Ramos (cell line): ENCODE measurements around the gene SMG7.

Experiments used
- in situ Hi-C: fragments of 300-500 bp; cut with MboI; formaldehyde crosslinking; loops from one replicate; pipeline ENCODE4 v1.14.3; 2022; ENCODE audit warnings: low sequenced_read_pairs; ENCODE audit not compliant: unreplicated experiment

SMG7 gene

GRCh38 chr1:183582021-183582713 lies 109.9 kb downstream of the SMG7 start:
- in situ Hi-C loops = no loop called here

GRCh38 chr1:183583466-183583865 lies 111.2 kb downstream of the SMG7 start:
- in situ Hi-C loops = no loop called here

- in situ Hi-C loops = no loop called here
These were observed 111.8 kb downstream of the SMG7 start for GRCh38 chr1:183584147-183584546.

DNA sequence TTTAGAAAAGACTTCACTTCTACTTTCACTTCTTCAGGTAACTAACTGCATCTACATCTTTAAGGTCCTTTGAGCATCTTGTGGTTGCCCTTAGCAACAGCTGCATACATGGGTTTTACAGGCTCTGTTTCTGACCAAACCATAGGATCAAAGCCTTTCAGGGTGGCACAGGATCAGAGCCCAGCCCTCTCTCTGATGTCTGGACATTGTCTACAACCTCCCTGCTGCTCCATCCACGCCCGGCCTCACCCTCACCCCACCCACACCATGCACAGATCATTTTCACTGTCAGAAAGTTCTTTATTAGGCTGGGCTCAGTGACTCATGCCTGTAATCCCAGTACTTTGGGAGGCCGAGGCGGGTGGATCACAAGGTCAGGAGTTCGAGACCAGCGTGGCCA lies 112.7 kb downstream of the SMG7 start:
- in situ Hi-C loops = no loop called here

- in situ Hi-C loops = no loop called here
These were observed 114.2 kb downstream of the SMG7 start for GRCh38 chr1:183586455-183586854.

DNA sequence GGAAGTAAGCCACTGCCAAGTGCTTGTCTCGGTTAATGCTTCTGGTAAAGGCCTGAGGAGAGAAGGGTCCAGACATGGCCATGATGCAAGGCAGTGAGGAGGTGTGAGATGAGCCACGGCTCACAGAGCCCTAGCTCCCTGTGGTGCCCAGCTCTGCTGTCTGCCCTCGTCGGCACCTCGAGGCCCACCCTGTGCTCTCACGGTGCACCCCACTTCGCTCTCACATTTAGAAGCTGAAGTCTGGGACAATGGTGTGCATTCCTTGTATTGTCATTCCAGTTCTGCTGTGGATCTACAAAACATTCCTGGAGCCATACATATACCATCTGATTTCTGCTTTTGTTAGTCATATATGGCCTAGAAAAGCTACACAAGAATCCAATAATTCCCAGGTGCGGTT lies 114.6 kb downstream of the SMG7 start:
- in situ Hi-C loops = no loop called here

GRCh38 chr1:183588827-183589226 lies 116.5 kb downstream of the SMG7 start:
- in situ Hi-C loops = no loop called here

GRCh38 chr1:183589384-183589783 lies 117.1 kb downstream of the SMG7 start:
- in situ Hi-C loops = no loop called here

DNA sequence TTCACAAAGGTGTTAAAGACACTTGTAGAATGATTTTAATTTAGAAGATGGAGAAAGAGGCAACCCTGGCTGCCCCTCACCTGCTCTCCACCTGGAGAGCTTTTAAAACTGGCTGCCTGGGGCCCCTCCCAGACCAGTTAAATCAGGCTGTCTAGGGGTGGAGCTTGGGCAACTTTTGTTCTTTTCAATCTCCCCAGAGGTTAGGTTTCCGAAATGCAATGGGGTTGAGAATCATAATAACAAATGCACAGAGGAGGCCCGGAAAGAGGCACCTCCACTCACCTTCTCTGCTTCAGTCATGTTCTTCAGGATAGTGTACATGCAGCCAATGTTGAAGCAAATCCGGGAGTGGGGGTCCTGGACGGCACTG lies 117.6 kb downstream of the SMG7 start:
- in situ Hi-C loops = no loop called here

DNA sequence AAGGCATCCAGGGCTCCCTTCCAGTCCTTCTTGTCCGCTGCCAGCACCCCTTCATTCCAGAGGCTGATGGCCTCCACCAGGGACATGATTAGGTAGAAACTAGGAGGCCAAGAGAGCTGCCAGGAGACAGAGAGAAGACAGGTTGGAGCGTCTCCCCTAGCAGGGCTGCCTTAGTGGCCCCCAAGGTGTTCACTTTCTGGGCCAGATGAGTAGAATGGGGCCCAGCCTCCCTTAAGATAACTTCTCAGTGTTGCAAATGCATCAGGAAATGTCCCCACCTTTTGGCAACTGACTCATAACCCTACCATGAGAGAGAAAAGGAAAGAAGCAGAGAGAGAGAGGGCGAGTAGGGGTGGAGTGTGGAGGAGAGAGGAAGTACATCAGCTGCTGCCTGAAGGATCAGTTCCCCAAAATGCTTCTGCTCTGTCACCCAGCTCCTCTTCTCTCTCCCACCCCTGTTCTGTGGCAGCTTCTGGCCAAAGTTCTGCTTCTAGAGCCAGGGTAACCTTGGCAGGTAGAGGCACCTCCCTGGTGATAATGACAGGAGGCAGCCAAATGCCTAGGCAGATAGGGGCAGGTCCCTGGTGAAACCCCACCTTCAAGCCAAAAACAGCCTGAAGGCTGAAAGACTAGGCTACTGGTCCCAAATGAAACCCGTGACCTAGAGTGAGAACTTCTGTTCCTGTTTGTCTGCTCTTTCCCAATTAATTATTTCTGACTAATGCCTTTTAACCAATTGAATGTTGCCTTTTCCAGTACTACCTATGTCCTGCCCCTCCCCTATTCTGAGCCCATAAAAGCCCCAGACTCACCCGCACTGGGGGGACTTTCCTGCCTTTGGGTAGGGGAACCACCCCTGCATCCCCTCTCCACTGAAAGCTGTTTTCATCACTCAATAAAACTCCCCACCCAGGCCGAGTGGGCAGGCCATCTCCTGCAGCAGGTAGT lies 118.2 kb downstream of the SMG7 start, which contains the start of gene NCF2:
Gene NCF2, minus strand, starts transcription at position 216 of the 948 bp plus-strand sequence. Its CDS starts 130 bp downstream, at position 86.
- in situ Hi-C loops = no loop called here

GRCh38 chr1:183592733-183593132 lies 120.4 kb downstream of the SMG7 start:
- in situ Hi-C loops = no loop called here

DNA sequence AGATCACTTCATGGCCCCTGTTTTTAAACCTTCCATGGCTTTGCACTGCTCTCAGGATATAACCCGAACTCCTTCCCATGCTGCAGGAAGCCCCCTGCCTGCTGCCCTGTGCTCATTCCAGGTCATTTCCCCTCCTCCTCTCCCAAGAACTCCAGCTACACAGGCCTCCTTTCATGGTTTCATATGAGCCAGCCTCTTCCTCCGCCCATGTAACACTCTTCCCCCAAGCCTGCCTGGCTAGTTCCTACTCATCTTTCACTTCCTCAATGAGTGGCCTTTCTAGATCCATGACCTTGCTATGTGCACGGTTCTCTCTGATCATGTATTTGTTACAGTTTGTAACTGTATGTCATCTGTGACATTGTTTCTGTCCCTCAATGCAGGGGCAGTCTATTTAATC lies 121.1 kb downstream of the SMG7 start:
- in situ Hi-C loops = no loop called here

DNA sequence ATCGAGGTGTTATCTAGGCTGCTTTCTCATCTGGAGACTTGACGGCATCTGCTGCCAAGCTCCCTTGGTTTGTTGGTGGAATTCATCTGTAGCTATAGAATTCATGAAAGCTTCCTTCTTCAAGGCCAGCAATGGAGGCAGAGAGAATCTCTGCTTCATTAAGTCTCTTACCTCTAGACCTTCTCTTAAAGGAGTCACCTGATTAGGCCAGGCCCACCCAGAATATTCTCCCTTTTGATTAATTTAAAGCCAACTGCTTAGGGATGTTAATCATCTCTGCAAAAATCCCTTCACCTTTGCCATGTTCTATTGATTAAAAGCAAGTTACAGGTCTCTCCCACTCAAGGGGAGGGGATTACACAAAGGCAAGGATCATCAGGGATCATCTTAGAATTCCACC lies 123.2 kb downstream of the SMG7 start:
- in situ Hi-C loops = no loop called here

- in situ Hi-C loops = no loop called here
These were observed 124.2 kb downstream of the SMG7 start for GRCh38 chr1:183596500-183596899.

DNA sequence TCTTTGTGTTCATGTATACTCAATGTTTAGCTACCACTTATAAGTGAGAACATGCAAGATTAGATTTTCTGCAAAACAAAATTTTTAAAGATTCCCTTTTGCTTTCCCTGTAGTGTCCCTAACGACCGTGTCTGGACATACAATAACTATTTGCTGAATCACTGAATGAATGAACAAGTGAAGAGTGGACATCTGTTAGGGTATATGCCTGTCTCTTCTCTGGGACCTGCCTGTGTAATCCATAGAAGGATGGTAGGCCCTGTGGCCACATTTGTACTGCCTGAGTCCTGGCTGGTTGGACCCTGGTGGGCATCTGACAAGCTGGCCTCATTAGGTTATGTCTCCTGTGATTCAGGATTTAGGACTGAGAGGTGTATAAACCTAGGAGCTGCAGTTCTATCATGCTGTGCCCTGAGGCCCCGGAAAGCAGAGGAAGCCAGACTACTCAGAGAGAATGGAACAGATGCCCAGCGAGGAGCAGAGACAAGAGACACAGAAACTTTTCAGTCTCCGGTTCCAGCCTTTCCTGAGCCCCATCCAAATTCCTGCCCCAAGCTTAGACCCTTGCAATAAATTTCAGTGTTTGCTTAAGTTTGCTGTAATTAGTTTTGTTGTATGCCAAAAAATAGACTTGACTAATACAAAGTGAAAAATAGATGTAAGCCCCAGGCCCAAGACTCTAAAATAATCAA lies 125.5 kb downstream of the SMG7 start:
- in situ Hi-C loops = no loop called here

DNA sequence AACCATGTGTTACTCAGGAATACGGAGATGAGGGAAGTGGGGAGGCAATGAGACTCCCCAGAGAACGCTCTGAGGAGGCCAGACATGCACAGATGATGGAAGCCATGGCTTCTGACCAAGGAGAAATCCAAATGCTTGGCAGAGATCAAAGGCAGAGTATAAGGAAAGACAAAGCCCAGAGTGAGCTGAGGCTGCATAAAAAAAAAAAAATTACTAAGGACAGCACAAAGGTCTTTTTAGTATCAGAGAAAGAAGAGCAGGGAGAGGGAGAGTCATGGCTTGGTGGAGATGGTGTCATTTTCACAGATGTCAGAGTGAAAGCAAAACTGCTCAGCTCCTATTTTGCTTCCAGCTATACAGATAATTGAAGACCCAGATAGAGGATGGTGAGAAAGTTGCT lies 126.1 kb downstream of the SMG7 start:
- in situ Hi-C loops = no loop called here

DNA sequence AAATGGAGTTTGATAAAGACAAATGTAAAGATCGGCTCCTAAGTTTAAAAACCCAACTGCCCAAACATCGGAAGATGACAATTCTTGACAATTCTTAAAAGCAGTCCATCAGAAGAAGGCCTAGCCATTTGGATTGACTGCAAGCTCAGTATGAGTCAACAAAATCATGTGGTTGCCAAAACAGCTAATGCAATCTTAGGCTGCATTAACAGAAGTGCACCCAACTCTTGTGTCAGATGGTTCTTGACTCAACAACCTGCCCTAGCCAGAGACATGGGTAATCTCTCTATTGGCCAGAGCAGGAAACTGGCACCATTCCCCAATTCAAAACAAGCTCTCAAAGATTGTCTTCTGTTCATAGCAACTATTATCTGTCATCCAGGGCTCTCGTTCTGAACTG lies 127.8 kb downstream of the SMG7 start:
- in situ Hi-C loops = no loop called here

- in situ Hi-C loops = no loop called here
These were observed 128.3 kb downstream of the SMG7 start for GRCh38 chr1:183600634-183601033.

GRCh38 chr1:183602510-183602909 lies 130.2 kb downstream of the SMG7 start:
- in situ Hi-C loops = no loop called here
